ENCODE data around the gene CCR7.

The CCR7 gene

DNA sequence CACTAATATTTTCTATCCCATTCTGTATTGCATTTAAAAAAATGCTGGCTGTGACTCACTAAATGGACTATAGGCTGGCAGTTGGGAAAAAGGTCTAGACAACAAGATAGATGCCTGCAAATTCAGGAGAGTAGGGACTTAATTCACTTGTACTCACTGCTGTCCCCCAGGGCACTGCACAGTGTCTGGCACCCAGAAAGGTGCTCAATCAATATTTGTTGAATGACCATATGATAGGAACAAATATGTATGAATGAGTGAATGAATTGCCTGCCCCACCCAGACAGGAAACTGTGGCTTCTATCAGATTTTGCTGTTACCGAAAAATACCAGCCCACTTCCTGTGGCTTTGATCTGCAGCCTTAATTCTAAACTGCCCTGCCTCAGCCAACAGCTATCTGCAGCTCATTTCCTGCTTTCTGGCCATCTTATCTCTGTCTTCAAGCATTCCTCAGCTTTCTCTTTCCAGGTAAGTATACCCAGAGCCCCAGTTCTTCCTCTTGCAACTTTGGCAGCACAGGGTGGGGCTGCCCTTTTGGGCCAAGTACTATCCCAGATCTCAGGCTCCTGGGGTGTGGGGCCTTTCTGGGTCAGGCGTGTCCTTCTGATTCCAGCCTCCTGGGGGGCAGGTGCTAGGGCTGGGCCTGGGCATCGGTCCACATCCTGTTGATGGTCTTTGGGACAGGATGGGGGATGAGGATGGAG, 48.5 kb downstream of the CCR7 start:
- in situ Hi-C loops (cut with MboI; ENCODE audit: low sequenced_read_pairs, unreplicated experiment), result no loop called here
- DNase-seq (ENCODE audit: low spot score), result peak; percentile 79
- TF ChIP-seq, protein P1, sequence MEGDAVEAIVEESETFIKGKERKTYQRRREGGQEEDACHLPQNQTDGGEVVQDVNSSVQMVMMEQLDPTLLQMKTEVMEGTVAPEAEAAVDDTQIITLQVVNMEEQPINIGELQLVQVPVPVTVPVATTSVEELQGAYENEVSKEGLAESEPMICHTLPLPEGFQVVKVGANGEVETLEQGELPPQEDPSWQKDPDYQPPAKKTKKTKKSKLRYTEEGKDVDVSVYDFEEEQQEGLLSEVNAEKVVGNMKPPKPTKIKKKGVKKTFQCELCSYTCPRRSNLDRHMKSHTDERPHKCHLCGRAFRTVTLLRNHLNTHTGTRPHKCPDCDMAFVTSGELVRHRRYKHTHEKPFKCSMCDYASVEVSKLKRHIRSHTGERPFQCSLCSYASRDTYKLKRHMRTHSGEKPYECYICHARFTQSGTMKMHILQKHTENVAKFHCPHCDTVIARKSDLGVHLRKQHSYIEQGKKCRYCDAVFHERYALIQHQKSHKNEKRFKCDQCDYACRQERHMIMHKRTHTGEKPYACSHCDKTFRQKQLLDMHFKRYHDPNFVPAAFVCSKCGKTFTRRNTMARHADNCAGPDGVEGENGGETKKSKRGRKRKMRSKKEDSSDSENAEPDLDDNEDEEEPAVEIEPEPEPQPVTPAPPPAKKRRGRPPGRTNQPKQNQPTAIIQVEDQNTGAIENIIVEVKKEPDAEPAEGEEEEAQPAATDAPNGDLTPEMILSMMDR (IDR thresholded peaks at IDR 0.05; ENCODE audit: borderline replicate concordance, control extremely low read depth, extremely low read depth, insufficient read depth, missing control alignments), result no peak

DNA sequence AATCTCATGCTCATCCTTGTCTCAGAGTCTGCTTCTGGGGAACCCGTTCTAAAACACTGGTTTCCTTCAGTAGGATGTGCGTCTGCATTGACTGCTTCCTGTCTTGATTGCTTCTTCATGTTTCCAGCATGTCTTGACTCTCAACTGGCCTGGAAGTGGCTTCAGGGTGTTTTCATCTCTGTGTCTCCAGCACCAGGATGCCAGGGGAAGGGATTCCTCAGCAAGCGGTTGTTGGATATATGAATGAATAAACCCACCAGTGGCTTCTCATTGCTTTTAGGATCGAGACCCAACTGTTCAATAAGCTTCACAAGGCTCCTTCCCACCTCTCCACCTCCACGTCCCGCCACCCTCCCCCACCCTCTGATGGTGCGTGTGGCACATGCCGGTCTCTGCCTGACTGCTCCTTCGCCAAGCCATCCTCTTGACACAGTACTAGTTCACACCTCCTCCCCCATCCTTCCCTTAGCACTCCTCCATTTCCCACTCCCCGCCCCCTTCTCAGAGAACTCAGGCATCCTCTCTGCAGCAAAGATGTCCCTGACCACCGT, 49.7 kb downstream of the CCR7 start:
- DNase-seq (ENCODE audit: low spot score), result peak; percentile 22
- TF ChIP-seq, protein P1 (IDR thresholded peaks at IDR 0.05; ENCODE audit: borderline replicate concordance, control extremely low read depth, extremely low read depth, insufficient read depth, missing control alignments), result no peak
- in situ Hi-C loops (cut with MboI; ENCODE audit: low sequenced_read_pairs, unreplicated experiment), result no loop called here

GRCh38 chr17:40515011-40515410, 50.3 kb downstream of the CCR7 start:
- in situ Hi-C loops (cut with MboI; ENCODE audit: low sequenced_read_pairs, unreplicated experiment), result no loop called here
- TF ChIP-seq, protein P1 (IDR thresholded peaks at IDR 0.05; ENCODE audit: borderline replicate concordance, control extremely low read depth, extremely low read depth, insufficient read depth, missing control alignments), result no peak
- peak; percentile 14 for DNase-seq (ENCODE audit: low spot score)

DNA sequence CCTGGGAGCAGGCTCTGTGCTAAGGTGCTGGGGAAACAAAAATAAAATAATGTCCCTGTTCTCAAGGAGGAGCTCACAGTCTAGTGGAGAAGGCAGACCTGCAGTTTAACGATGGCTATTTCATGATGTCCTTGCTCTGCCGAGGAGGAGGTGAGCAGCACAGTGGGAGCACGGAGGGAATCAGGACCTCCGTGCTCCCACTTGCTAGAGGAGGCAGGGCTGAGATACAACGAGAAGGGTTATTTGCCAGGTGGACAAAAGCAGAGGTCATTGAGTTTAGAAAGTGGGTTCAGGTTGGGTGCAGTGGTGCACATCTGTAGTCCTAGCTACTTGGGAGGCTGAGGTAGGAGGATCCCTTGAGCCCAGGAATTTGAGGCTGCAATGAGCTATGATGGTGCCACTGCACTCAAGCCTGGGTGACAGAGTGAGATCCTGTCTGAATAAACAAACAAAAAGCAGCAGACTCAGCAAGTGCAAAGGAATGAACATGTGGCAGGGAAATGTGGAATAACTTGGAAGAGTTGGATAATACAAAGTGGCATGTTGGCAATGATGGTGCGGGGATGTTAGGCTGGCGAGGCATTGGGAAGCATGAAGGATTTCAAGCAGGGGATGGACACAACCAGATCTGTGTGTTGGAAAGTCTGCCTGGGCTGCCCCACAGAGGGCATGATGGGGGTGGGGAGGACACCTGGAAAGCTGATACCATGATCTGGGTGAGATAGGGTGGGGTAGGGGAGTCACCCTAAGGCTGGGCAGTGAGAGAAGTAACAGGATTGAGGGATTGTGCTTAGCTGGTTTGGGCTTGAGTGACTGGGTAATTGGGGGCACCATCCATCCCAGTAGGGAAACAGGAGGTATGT, 51.0 kb downstream of the CCR7 start:
- in situ Hi-C loops (cut with MboI; ENCODE audit: low sequenced_read_pairs, unreplicated experiment), result no loop called here
- TF ChIP-seq, protein P1 (IDR thresholded peaks at IDR 0.05; ENCODE audit: borderline replicate concordance, control extremely low read depth, extremely low read depth, insufficient read depth, missing control alignments), result no peak
- no peak for DNase-seq (ENCODE audit: low spot score)

DNA sequence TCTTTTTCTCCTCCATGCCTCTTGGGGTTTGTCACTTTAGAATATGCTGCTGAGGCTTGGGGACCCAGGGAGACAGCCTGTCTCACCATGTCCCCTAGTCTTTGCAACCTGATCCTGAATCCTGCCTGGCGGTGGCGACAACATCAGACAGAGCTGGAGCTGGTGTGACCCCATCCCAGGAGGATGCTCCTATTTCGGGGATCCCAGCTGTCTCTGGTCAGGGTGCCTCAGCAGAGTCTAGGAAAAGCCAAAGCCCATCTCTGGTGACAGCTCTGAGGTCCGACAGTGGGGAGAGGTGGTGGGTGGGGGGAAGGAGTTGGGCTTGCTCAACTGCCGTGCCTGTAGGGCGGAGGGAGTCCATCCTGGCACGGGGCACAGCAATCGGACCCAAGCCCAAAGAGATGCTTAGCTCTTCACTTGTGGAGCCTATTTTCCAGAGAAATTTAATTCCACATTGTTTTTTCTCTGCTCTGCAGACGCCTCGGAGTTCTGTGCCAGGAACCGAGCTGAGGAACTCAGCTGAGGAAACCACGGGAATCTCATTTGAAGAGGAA, 53.5 kb downstream of the CCR7 start:
- peak; percentile 12 for DNase-seq (ENCODE audit: low spot score)
- TF ChIP-seq, protein P1 (IDR thresholded peaks at IDR 0.05; ENCODE audit: borderline replicate concordance, control extremely low read depth, extremely low read depth, insufficient read depth, missing control alignments), result no peak
- in situ Hi-C loops (cut with MboI; ENCODE audit: low sequenced_read_pairs, unreplicated experiment), result no loop called here

DNA sequence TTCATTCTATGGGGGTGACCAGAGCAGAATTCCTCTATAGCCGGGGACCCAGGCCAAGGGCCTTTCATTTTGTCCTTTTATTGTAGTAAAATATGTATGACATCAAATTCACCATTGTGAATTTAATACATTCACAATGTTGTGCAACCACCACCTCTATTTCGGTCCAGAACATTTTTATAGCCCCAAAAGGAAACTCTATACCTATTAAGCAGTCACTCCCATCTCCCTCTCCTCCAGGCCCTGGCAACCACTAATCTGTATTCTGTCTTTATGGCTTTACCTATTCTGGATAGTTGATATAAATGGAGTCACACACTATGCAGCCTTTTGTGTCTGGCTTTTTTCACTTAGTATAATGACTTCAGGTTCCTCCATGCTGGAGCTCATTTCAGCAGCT, 54.1 kb downstream of the CCR7 start:
- no peak for DNase-seq (ENCODE audit: low spot score)
- TF ChIP-seq, protein P1 (IDR thresholded peaks at IDR 0.05; ENCODE audit: borderline replicate concordance, control extremely low read depth, extremely low read depth, insufficient read depth, missing control alignments), result no peak
- in situ Hi-C loops (cut with MboI; ENCODE audit: low sequenced_read_pairs, unreplicated experiment), result no loop called here

Data from GM13976 (cell line).